Measurements from ENCODE around the gene CAPNS2. TPM values are rescaled to one million over a fixed set of nuclear protein-coding genes. Genes with fewer than 3 reads are reported as not detected.

CAPNS2 gene
- total RNA-seq, 1 donor from 2014 or later: 33.9 TPM

DNA sequence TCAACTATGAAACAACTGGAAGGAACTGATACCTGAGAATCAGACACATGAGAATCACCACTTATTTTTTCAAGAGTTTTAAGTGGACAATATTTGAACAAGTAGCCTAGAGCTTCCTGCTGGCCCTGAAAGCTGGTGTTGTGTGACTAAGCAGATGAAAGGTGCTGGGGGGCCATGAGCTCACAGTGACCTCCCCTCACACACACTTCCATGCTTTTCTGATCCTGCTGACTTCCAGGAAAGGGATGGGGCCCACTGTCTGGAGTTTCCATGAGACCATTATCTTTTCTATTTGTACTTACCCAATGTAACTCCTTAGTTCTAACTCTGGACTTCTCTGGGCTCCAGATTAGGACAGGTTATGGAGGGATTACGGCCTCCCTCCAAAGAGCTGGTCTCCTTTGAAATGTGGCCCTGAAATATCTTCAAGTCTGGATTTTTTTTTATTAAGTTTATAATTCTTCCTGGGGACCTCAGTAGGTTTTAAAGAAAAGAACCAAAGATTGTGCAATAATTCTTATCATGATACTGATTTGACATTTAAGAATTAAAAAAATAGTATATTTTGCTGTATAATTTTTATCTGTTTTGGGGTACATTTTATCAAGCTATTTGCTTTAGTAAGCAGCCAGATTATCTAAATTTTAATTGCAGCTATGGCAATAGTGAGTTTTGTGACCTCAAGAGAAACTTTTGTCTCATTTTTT lies 4.9 kb downstream of the CAPNS2 start:
- no peak for DNase-seq (ENCODE audit: extremely low spot score in 2 of 2)
- TF ChIP-seq POLR2A (IDR thresholded peaks at IDR 0.05): no peak
- TF ChIP-seq, protein P1, sequence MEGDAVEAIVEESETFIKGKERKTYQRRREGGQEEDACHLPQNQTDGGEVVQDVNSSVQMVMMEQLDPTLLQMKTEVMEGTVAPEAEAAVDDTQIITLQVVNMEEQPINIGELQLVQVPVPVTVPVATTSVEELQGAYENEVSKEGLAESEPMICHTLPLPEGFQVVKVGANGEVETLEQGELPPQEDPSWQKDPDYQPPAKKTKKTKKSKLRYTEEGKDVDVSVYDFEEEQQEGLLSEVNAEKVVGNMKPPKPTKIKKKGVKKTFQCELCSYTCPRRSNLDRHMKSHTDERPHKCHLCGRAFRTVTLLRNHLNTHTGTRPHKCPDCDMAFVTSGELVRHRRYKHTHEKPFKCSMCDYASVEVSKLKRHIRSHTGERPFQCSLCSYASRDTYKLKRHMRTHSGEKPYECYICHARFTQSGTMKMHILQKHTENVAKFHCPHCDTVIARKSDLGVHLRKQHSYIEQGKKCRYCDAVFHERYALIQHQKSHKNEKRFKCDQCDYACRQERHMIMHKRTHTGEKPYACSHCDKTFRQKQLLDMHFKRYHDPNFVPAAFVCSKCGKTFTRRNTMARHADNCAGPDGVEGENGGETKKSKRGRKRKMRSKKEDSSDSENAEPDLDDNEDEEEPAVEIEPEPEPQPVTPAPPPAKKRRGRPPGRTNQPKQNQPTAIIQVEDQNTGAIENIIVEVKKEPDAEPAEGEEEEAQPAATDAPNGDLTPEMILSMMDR (IDR thresholded peaks at IDR 0.05): no peak
- TF ChIP-seq POLR2AphosphoS5 (IDR thresholded peaks at IDR 0.05; ENCODE audit: insufficient read depth in 1 of 2, low read depth in 1 of 2): no peak
- Histone ChIP-seq H3K4me1 (peaks cover 20% of the 10 kb centered on the region), H3K27ac (no peak overlapping the region), H3K9me3 (no peaks in the 10 kb centered on the region), H3K27me3 (no peaks in the 10 kb centered on the region), H3K36me3 (no peaks in the 10 kb centered on the region), H3K4me3 (no peak overlapping the region)
- intact Hi-C loops (cut with DNase I): no loop called here

DNA sequence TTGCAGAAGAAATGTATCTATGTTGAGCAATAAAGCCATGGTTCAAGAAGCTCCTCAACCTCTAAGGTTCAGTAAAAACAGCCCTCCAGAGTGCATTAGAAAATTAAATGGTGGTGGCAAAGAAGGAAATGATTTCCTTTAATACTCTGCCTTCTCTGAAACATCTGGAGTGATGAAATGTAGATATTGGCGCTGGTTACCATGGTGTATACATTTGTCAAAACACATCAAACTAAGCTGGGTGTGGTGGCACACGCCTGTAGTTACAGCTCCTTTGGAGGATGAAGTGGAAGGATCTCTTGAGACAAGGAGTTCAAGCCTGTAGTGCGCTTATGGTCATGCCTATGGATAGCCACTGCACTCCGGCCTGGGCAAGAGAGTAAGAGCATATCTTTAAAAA lies 6.0 kb downstream of the CAPNS2 start:
- intact Hi-C loops (cut with DNase I): no loop called here
- Histone ChIP-seq H3K27me3 (no peaks in the 10 kb centered on the region), H3K27ac (no peak overlapping the region), H3K9me3 (no peaks in the 10 kb centered on the region), H3K4me1 (peaks cover 20% of the 10 kb centered on the region), H3K4me3 (no peak overlapping the region), H3K36me3 (no peaks in the 10 kb centered on the region)
- no peak for DNase-seq (ENCODE audit: extremely low spot score in 2 of 2)
- TF ChIP-seq POLR2A (IDR thresholded peaks at IDR 0.05) (no peak), POLR2AphosphoS5 (IDR thresholded peaks at IDR 0.05; ENCODE audit: insufficient read depth in 1 of 2, low read depth in 1 of 2) (no peak)
- TF ChIP-seq, protein P1 (IDR thresholded peaks at IDR 0.05): no peak

GRCh38 chr16:55574811-55575210 lies 8.3 kb downstream of the CAPNS2 start:
- intact Hi-C loops (cut with DNase I): no loop called here
- Histone ChIP-seq H3K27ac (no peak overlapping the region), H3K4me1 (peaks cover 6% of the 10 kb centered on the region), H3K4me3 (no peak overlapping the region), H3K9me3 (no peaks in the 10 kb centered on the region), H3K36me3 (peaks cover 0 to 10% of the 10 kb centered on the region in 2 donors), H3K27me3 (no peaks in the 10 kb centered on the region)
- no peak for DNase-seq (ENCODE audit: extremely low spot score in 2 of 2)
- TF ChIP-seq POLR2AphosphoS5 (IDR thresholded peaks at IDR 0.05; ENCODE audit: insufficient read depth in 1 of 2, low read depth in 1 of 2) (no peak), POLR2A (IDR thresholded peaks at IDR 0.05) (no peak)
- TF ChIP-seq, protein P1 (IDR thresholded peaks at IDR 0.05): no peak

DNA sequence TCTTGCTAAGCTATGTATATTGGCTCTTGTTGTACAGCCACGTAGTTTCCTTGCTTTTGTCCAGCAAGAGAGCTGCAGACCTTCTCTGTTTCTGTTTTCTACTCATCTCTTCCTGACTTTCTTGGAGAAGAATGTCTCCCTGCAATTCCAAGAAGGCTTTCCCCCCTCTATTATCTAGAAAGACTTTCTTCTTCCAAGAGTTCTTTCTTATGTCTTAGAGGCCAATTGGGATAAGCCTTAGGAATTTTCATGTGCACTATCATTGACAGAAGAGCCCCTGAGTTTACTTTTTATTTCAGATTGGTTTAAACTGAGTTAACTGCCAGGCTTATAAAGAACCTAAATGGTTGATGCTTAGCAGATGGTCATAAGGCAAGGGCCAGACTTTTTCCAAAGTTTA lies 9.0 kb downstream of the CAPNS2 start:
- no peak overlapping the region for H3K27ac ChIP-seq
- intact Hi-C loops (cut with DNase I): no loop called here

GRCh38 chr16:55576384-55576783 lies 9.9 kb downstream of the CAPNS2 start:
- intact Hi-C loops (cut with DNase I): no loop called here
- H3K36me3 ChIP-seq: peaks cover 0 to 15% of the 10 kb centered on the region in 2 donors
- H3K27me3 ChIP-seq: no peaks in the 10 kb centered on the region
- no peak for DNase-seq (ENCODE audit: extremely low spot score in 2 of 2)
- H3K9me3 ChIP-seq: no peaks in the 10 kb centered on the region
- peaks cover 6% of the 10 kb centered on the region for H3K4me1 ChIP-seq
- no peak overlapping the region for H3K27ac ChIP-seq
- TF ChIP-seq, protein P1 (IDR thresholded peaks at IDR 0.05): no peak
- TF ChIP-seq POLR2AphosphoS5 (IDR thresholded peaks at IDR 0.05; ENCODE audit: insufficient read depth in 1 of 2, low read depth in 1 of 2) (no peak), POLR2A (IDR thresholded peaks at IDR 0.05) (no peak)
- H3K4me3 ChIP-seq: no peak overlapping the region

More for the DNA sequence above, 9.0 kb downstream of the CAPNS2 start:
- Histone ChIP-seq H3K4me1 (peaks cover 6% of the 10 kb centered on the region), H3K4me3 (no peak overlapping the region), H3K36me3 (peaks cover 0 to 12% of the 10 kb centered on the region in 2 donors), H3K9me3 (no peaks in the 10 kb centered on the region), H3K27me3 (no peaks in the 10 kb centered on the region)
- DNase-seq (ENCODE audit: extremely low spot score in 2 of 2): no peak
- no peak for TF ChIP-seq POLR2A (IDR thresholded peaks at IDR 0.05)
- TF ChIP-seq POLR2AphosphoS5 (IDR thresholded peaks at IDR 0.05; ENCODE audit: insufficient read depth in 1 of 2, low read depth in 1 of 2): no peak
- TF ChIP-seq, protein P1 (IDR thresholded peaks at IDR 0.05): no peak

Data from vagina (tissue), 2 donors.